ENCODE results near the gene HES5. TPM values are rescaled to one million over a fixed set of nuclear protein-coding genes. Genes with fewer than 3 reads are reported as not detected.

HES5 gene
- total RNA-seq, 1 donor from 2014 or later: 1.5 TPM

DNA sequence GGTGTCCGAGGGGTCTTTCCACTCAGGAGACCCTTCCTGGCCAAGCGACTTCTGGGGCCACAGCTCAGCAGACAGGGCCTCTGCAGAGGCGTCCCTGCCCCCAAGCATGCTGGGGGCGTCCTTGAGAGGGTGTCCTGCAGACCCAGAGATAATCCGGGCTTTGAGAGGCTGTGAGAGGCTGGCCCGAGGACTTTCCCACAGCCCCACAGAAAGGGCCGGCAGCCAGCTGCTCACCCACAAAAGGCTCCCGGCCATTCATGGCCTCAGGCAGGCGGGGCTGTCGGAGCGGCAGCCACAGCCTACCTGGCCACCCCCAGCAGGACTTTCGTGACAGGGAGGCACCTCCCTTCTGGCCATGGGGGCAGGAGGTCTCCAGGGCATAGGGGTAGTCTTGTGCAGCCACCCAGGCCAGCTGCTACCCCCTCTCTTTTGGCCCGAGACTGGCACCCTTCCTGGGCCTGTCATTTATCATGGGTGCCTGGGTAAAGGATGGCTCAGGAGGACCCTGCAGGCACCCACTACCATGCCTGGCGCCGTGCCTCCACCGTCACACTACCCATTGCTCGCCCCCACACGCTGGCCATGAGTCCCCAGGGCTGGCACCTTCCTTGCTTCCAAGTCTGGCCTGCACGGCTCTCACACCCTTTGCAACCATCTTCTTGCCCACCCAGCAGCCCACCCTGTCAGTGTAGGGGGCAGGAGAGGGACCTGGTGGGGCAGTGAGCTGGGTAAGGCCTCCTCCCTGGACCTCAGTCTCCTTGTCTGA lies 15.0 kb upstream of the HES5 start:
- Histone ChIP-seq H3K4me1 (peaks cover 42% of the 10 kb centered on the region), H3K27me3 (peaks cover 11% of the 10 kb centered on the region), H3K9me3 (no peaks in the 10 kb centered on the region), H3K27ac (peak overlapping the region; percentile 72), H3K4me3 (no peak overlapping the region), H3K36me3 (no peaks in the 10 kb centered on the region)
- intact Hi-C loops (cut with DNase I): loop anchor here (10.0 kb wide), 1 partner anchor 130 kb away; the partner anchor contains the start of gene PEX10
- TF ChIP-seq, protein P1, sequence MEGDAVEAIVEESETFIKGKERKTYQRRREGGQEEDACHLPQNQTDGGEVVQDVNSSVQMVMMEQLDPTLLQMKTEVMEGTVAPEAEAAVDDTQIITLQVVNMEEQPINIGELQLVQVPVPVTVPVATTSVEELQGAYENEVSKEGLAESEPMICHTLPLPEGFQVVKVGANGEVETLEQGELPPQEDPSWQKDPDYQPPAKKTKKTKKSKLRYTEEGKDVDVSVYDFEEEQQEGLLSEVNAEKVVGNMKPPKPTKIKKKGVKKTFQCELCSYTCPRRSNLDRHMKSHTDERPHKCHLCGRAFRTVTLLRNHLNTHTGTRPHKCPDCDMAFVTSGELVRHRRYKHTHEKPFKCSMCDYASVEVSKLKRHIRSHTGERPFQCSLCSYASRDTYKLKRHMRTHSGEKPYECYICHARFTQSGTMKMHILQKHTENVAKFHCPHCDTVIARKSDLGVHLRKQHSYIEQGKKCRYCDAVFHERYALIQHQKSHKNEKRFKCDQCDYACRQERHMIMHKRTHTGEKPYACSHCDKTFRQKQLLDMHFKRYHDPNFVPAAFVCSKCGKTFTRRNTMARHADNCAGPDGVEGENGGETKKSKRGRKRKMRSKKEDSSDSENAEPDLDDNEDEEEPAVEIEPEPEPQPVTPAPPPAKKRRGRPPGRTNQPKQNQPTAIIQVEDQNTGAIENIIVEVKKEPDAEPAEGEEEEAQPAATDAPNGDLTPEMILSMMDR (IDR thresholded peaks at IDR 0.05): no peak
- ATAC-seq: no peak
- no peak for DNase-seq

- no peak overlapping the region for H3K4me3 ChIP-seq
- ATAC-seq (no peak), DNase-seq (no peak)
- H3K4me1 ChIP-seq: peaks cover 36% of the 10 kb centered on the region
- intact Hi-C loops (cut with DNase I): loop anchor here (10.0 kb wide), 1 partner anchor 129 kb away; the partner anchor contains the start of gene PEX10
- peaks cover 11% of the 10 kb centered on the region for H3K27me3 ChIP-seq
- no peaks in the 10 kb centered on the region for H3K9me3 ChIP-seq
- H3K36me3 ChIP-seq: no peaks in the 10 kb centered on the region
- TF ChIP-seq, protein P1 (IDR thresholded peaks at IDR 0.05): no peak
- H3K27ac ChIP-seq: no peak overlapping the region
Observed at GRCh38 chr1:2544093-2544874, 14.2 kb upstream of the HES5 start.

- H3K9me3 ChIP-seq: no peaks in the 10 kb centered on the region
- ATAC-seq (no peak), DNase-seq (no peak)
- intact Hi-C loops (cut with DNase I): loop anchor here (10.0 kb wide), 1 partner anchor 129 kb away; the partner anchor contains the start of gene PEX10
- H3K4me3 ChIP-seq: no peak overlapping the region
- no peaks in the 10 kb centered on the region for H3K36me3 ChIP-seq
- peaks cover 11% of the 10 kb centered on the region for H3K27me3 ChIP-seq
- H3K27ac ChIP-seq: no peak overlapping the region
- peaks cover 31% of the 10 kb centered on the region for H3K4me1 ChIP-seq
- TF ChIP-seq, protein P1 (IDR thresholded peaks at IDR 0.05): no peak
Observed at GRCh38 chr1:2543543-2544092, 13.6 kb upstream of the HES5 start.

GRCh38 chr1:2542246-2542915 lies 12.3 kb upstream of the HES5 start:
- intact Hi-C loops (cut with DNase I): loop anchor here (10.0 kb wide), 1 partner anchor 128 kb away; the partner anchor contains the start of gene PEX10
- TF ChIP-seq, protein P1 (IDR thresholded peaks at IDR 0.05): no peak
- Histone ChIP-seq H3K27ac (no peak overlapping the region), H3K9me3 (no peaks in the 10 kb centered on the region), H3K4me1 (peaks cover 21% of the 10 kb centered on the region), H3K36me3 (no peaks in the 10 kb centered on the region), H3K27me3 (peaks cover 11% of the 10 kb centered on the region), H3K4me3 (no peak overlapping the region)
- DNase-seq: no peak
- ATAC-seq: no peak

DNA sequence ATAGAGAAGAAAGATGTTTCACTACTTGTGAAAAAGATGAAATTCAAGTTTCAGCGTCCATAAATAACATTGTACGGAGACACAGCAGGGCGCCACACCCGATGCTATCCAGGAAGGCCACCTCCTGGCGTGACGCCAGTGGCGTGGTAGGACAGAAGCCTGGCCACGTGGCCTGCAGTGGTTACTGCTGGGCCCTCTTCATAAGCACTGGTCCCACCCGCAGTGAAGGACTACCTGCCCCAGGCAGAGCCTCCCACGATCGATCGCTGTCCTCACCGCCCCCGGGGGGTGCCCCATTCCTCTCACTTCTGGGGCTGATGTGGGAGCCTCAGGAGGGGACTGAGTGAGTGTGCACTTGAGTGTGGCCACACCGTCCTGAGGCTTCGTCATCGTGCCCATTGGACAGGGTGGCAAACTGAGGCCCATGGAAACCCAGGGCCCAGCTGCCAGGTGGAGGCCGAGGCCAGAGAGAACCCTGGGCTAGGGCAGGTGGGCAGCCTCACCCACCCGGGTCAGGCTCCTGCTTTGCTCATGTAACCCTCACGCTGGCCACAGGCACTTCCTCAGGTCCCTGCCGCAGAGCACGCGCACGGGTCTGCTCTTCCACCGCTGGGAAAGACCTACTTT lies 11.7 kb upstream of the HES5 start:
- ATAC-seq: no peak
- Histone ChIP-seq H3K4me1 (peaks cover 18% of the 10 kb centered on the region), H3K4me3 (no peak overlapping the region), H3K36me3 (no peaks in the 10 kb centered on the region), H3K9me3 (no peaks in the 10 kb centered on the region), H3K27ac (no peak overlapping the region), H3K27me3 (peaks cover 11% of the 10 kb centered on the region)
- intact Hi-C loops (cut with DNase I): loop anchor here (10.0 kb wide), 1 partner anchor 127 kb away; the partner anchor contains the start of gene PEX10
- no peak for DNase-seq
- TF ChIP-seq, protein P1 (IDR thresholded peaks at IDR 0.05): no peak
